Activated T-cell treated with anti-CD3 and anti-CD28 coated beads, Interleukin-2, amount 50 U/mL, for 4 hours (primary cell): ENCODE measurements around the gene GH2. TPM values are rescaled to one million over a fixed set of nuclear protein-coding genes. Genes with fewer than 3 reads are reported as not detected.
"Not testable (repeated sequence)": the region's sequence is repeated elsewhere in the genome, so short reads cannot be mapped to it uniquely, and the experiment has no call there.

Experiments
- ATAC-seq, 2 donors: fragments of 200-7000 bp; cut with Tn5 transposase; one replicate each; pipeline ENCODE4 v1.10.0; 2021
- DNase-seq: peaks from one replicate; pipeline ENCODE4 v3.0.0-alpha.2; 2020
- H3K27me3 Mint-ChIP-seq: one replicate; pipeline ENCODE4 v1.8.0; 2021; ENCODE audit warnings: low read depth, mixed read lengths
- H3K36me3 Mint-ChIP-seq: one replicate; pipeline ENCODE4 v1.8.0; 2022; ENCODE audit warnings: mixed read lengths; ENCODE audit not compliant: insufficient read depth
- H3K4me1 Mint-ChIP-seq: one replicate; pipeline ENCODE4 v1.8.0; 2021; ENCODE audit warnings: low read depth, mixed read lengths
- H3K4me3 Mint-ChIP-seq: one replicate; pipeline ENCODE4 v1.8.0; 2021; ENCODE audit warnings: mild to moderate bottlenecking, moderate library complexity, mixed read lengths
- H3K9me3 Mint-ChIP-seq: one replicate; pipeline ENCODE4 v1.8.0; 2021; ENCODE audit warnings: mixed read lengths
- total RNA-seq, 3 donors: library from RNA; stranded (reverse); gene quantifications; one replicate each; pipeline ENCODE4 v1.2.1, GENCODE V29; 2021

The GH2 gene
- total RNA-seq: not detected

DNA sequence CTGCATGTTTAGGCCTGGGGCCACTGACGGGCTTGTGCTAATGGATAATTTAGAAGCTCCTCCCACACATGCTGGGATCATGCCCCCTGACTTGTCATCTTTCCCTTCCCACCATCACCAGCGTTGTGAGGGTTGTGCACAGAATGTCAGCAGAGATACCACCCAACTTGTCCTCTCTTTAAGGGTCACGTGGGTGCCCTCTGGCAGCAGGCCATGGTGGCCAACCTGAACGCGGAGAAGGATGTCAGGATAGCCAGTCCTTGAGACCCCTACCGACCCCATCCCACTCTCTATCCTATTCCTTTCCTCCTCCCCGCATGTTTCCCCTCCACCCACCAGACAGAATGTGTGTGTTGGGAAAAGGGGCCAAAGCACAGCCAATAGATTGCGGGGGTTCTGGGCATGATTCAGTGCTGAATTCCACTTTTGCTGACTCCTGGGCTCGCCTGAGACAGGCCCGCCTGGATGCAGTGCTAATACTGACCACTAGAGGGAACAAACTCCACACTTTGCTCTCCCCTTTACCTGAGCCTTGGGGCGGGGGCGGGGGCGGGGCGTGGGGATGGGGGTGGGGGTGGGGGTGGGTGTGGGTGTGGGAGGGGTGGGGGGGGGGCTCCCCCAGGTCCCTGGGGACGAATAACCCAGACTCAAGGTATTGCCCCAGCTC is at the start of gene GH2:
Gene GH2, minus strand, starts transcription at position 10 of the 667 bp plus-strand sequence. CDS start 143 bp downstream, outside the sequence.
- ATAC-seq: peak; percentile 90 to 93
- Mint-ChIP-seq H3K4me1 (peaks cover 2% of the 10 kb centered on the region), H3K36me3 (no peaks in the 10 kb centered on the region), H3K4me3 (no peak within 1 kb of the TSS), H3K27me3 (no peaks in the 10 kb centered on the region), H3K9me3 (no peaks in the 10 kb centered on the region)
- DNase-seq: peak; percentile 53

GRCh38 chr17:63930951-63931575 is 49.3 kb upstream of the GH2 start:
- no peaks in the 10 kb centered on the region for H3K27me3 Mint-ChIP-seq
- H3K9me3 Mint-ChIP-seq: no peaks in the 10 kb centered on the region
- H3K36me3 Mint-ChIP-seq: no peaks in the 10 kb centered on the region
- H3K4me3 Mint-ChIP-seq: peak overlapping the region; percentile 88
- ATAC-seq (peak; percentile 64 to 69), DNase-seq (peak; percentile 45)
- H3K4me1 Mint-ChIP-seq: peaks cover 26% of the 10 kb centered on the region

DNA sequence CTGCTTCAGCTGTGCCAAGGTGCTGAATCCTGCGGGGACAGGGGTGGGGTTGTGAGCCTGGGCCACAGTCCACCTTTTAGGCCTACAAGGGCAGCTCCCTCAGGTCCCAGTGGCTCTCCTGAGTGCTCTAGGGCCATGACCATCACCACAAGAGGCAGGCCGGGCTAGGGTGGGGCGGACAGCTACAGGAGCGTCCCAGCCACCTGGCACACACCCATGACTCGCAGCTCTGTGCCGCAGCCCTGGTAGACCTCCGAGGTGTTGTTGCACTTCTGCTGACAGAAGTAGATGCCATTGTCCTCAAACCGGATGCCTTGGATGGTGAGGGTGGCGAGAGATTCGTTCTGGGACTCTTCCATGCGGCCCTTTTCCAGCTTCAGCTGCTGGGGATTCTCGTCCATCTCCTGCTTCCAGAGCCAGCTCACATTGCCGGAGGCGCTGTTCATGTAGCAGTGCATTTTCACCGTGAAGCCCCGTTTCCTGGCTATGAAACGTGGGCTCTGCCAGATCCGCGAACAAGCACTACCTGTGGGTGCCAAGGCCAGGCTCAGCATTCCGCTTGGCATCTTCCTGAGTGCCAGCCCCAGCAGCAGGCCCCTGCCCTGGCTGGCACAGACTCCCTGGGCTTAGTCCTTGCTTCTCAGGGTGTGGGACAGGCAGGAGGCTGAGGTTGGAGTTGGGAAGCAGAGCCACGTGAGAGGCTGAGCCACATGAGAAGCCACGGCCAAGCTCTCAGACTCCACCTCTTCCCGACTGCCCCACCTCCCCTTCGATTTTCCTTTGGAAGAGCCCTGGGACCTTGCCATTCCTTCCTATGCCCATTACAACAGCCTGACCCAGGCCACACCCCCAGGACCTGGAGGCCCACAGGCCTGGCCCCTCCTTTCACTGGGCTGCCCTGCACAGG is 48.4 kb upstream of the GH2 start:
- H3K4me1 Mint-ChIP-seq: peaks cover 25% of the 10 kb centered on the region
- H3K4me3 Mint-ChIP-seq: peak overlapping the region; percentile 88
- H3K27me3 Mint-ChIP-seq: no peaks in the 10 kb centered on the region
- ATAC-seq (no peak), DNase-seq (no peak)
- no peaks in the 10 kb centered on the region for H3K36me3 Mint-ChIP-seq
- H3K9me3 Mint-ChIP-seq: no peaks in the 10 kb centered on the region

DNA sequence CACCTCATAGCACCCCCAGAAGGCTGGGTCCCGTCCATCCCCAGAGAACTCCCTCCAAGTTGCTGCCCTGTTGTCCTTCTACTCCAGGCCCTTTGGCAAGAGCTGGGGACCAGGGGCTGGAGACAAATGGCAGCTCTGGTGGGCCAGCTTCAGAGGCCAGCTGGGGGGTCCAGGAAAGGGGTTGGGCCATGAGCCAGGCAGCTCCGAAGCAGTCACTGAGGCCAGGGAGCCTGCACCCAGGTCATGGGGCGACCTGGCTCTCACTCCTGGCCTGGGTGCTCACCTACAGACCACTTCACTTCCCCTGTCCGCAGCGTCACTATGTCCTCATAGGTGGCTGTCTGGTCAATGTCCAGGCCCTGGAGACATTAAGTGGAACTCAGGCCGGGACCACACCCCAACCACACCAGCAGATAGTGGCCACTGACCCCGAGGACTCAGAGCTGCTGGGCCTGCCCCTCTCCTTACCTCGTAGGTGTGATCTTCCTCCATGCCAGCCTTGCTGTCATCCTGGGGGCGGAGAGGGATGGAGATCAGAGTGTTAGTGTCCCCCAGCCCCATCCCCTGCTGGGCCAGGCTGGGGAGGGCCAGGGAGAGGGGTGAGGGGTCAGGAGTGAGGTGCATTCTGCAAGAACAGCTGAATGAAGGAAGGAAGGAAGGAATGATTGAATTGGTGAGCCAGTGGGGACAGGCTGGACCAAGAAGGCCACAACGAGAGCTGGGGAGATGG is 47.4 kb upstream of the GH2 start:
- ATAC-seq (no peak), DNase-seq (no peak)
- H3K27me3 Mint-ChIP-seq: no peaks in the 10 kb centered on the region
- peaks cover 25% of the 10 kb centered on the region for H3K4me1 Mint-ChIP-seq
- H3K4me3 Mint-ChIP-seq: no peak overlapping the region
- H3K9me3 Mint-ChIP-seq: no peaks in the 10 kb centered on the region
- no peaks in the 10 kb centered on the region for H3K36me3 Mint-ChIP-seq

- Mint-ChIP-seq H3K9me3 (no peaks in the 10 kb centered on the region), H3K4me3 (no peak overlapping the region), H3K36me3 (no peaks in the 10 kb centered on the region), H3K27me3 (no peaks in the 10 kb centered on the region), H3K4me1 (peaks cover 24% of the 10 kb centered on the region)
- no peak for ATAC-seq
- DNase-seq: no peak
These were observed 46.5 kb upstream of the GH2 start for GRCh38 chr17:63928172-63928666.

GRCh38 chr17:63927464-63928171 is 45.9 kb upstream of the GH2 start:
- H3K9me3 Mint-ChIP-seq: no peaks in the 10 kb centered on the region
- no peaks in the 10 kb centered on the region for H3K27me3 Mint-ChIP-seq
- DNase-seq (no peak), ATAC-seq (no peak)
- no peak overlapping the region for H3K4me3 Mint-ChIP-seq
- peaks cover 21% of the 10 kb centered on the region for H3K4me1 Mint-ChIP-seq
- H3K36me3 Mint-ChIP-seq: no peaks in the 10 kb centered on the region

- DNase-seq (no peak), ATAC-seq (no peak)
- H3K4me1 Mint-ChIP-seq: peaks cover 8% of the 10 kb centered on the region
- H3K9me3 Mint-ChIP-seq: no peaks in the 10 kb centered on the region
- H3K4me3 Mint-ChIP-seq: no peak overlapping the region
- no peaks in the 10 kb centered on the region for H3K36me3 Mint-ChIP-seq
- no peaks in the 10 kb centered on the region for H3K27me3 Mint-ChIP-seq
These were observed 44.4 kb upstream of the GH2 start for GRCh38 chr17:63926164-63926563.

- H3K27me3 Mint-ChIP-seq: no peaks in the 10 kb centered on the region
- ATAC-seq: no peak
- no peak for DNase-seq
- no peaks in the 10 kb centered on the region for H3K36me3 Mint-ChIP-seq
- no peak overlapping the region for H3K4me3 Mint-ChIP-seq
- H3K4me1 Mint-ChIP-seq: peaks cover 3% of the 10 kb centered on the region
- H3K9me3 Mint-ChIP-seq: no peaks in the 10 kb centered on the region
These were observed 43.9 kb upstream of the GH2 start for GRCh38 chr17:63925615-63926014.

- not testable (repeated sequence) for H3K36me3 Mint-ChIP-seq, DNase-seq, H3K4me1 Mint-ChIP-seq, H3K27me3 Mint-ChIP-seq, H3K4me3 Mint-ChIP-seq, H3K9me3 Mint-ChIP-seq, ATAC-seq
These were observed 40.7 kb upstream of the GH2 start for GRCh38 chr17:63922402-63922801.

DNA sequence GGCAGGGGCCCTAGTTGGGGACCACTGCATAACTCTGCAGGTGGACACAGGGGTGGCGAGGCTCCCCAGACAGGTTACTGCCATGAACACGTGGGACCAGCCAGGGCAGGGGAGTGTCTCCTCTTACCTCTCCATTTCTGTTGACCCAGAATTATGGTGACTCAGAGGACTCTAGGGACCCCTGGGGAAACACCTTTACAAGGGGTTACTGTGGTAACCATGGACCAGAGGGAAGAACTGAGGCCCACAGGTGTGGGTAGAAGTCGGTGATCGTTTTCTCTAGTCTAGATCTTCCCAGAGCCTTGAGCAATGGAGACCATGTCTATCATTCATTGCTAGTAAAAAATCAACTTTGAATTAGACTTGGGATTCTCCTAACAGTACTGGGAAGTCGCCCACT is 39.0 kb upstream of the GH2 start:
- H3K36me3 Mint-ChIP-seq, H3K9me3 Mint-ChIP-seq, ATAC-seq, H3K4me3 Mint-ChIP-seq, DNase-seq, H3K4me1 Mint-ChIP-seq, H3K27me3 Mint-ChIP-seq: not testable (repeated sequence)

DNA sequence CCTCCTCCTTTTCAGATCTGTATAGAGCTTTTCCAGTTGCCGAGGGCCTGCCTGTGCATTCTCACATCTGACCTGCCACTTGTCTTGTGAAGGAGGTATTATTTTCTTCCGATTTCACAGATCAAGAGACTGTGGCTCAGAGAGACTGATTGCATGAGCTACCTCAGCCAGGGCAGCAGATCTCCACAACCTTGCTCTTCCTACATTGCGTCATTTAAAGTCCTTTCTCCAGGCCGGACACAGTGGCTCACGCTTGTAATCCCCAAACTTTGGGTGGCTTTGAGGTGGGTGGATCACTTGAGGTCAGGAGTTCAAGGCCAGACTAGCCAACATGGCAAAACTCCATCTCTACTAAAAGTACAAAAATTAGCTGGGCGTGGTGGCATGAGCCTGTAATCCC is 38.3 kb upstream of the GH2 start:
- H3K9me3 Mint-ChIP-seq, H3K36me3 Mint-ChIP-seq, DNase-seq, H3K27me3 Mint-ChIP-seq, H3K4me3 Mint-ChIP-seq, H3K4me1 Mint-ChIP-seq, ATAC-seq: not testable (repeated sequence)

DNA sequence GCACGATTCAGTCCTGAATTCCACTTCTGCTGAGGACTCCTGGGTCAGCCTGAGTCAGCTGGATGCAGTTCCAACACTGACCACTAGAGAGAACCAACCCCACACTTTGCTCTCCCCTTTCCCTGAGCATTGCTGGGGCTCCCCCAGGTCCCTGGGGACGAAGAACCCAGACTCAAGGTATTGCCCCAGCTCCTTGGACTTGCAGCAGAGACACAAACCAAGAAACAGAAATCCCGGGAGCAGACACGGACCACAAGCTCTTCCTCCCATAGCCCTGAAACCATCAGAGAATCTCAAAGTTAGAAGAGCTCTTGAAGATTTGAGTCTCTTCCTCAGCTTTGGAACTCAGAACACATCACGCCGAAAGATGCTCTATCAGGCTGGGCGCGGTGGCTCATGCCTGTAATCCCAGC is 37.6 kb upstream of the GH2 start:
- no peaks in the 10 kb centered on the region for H3K36me3 Mint-ChIP-seq
- H3K4me3 Mint-ChIP-seq: no peak overlapping the region
- ATAC-seq: peak; percentile 93 to 95
- peak; percentile 70 for DNase-seq
- H3K27me3 Mint-ChIP-seq: no peaks in the 10 kb centered on the region
- peaks cover 10% of the 10 kb centered on the region for H3K4me1 Mint-ChIP-seq
- no peaks in the 10 kb centered on the region for H3K9me3 Mint-ChIP-seq

DNA sequence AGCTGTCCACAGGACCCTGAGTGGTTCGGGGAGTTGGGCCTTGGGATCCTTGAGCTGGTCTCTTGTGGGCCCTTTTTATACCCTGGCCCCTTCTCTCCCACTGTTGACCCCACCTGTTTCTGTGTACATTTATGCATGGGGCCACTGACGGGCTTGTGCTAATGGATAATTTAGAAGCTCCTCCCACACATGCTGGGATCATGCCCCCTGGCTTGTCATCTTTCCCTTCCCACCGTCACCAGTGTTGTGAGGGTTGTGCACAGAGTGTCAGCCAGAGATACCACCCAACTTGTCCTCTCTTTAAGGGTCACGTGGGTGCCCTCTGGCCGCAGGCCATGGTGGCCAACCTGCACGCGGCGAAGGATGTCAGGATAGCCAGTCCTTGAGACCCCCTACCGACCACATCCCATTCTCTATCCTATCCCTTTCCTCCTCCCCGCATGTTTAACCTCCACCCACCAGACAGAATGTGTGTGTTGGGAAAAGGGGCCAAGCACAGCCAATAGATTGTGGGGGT is 37.1 kb upstream of the GH2 start, which contains the start of gene GH1:
Gene GH1, minus strand, starts transcription at position 51 of the 517 bp plus-strand sequence. CDS start 63 bp downstream, outside the sequence.
- ATAC-seq, H3K4me3 Mint-ChIP-seq: not testable (repeated sequence)

More for the DNA sequence above, 37.1 kb upstream of the GH2 start, which contains the start of gene GH1:
- H3K27me3 Mint-ChIP-seq, H3K4me1 Mint-ChIP-seq, DNase-seq, H3K36me3 Mint-ChIP-seq, H3K9me3 Mint-ChIP-seq: not testable (repeated sequence)
